Stimulated activated naive CD8-positive, alpha-beta T cell treated with anti-CD3 and anti-CD28 coated beads, Interleukin-15, Interleukin-2, amounts not matched to agents 100 U/mL and 50 U/mL, for 24 hours (primary cell): Measurements from ENCODE around the gene CLIP2.
"Not testable (repeated sequence)": the region's sequence is repeated elsewhere in the genome, so short reads cannot be mapped to it uniquely, and the experiment has no call there.

Source experiments
- ATAC-seq: fragments of 150-1000 bp; cut with Tn5 transposase; one replicate; pipeline ENCODE4 v1.10.0; 2021
- DNase-seq: peaks from one replicate; pipeline ENCODE4 v3.0.0; 2021

The CLIP2 gene

GRCh38 chr7:74289018-74289658 is at the start of gene CLIP2:
CLIP2 (plus strand) TSS chr7:74289407; CDS start chr7:74317547, 28,140 bp downstream.
- ATAC-seq (peak; percentile 84), DNase-seq (peak; percentile 81)

- ATAC-seq = no peak
- no peak for DNase-seq
Observed at GRCh38 chr7:74240482-74240881, 48.7 kb upstream of the CLIP2 start.

- DNase-seq (no peak), ATAC-seq (no peak)
Observed at GRCh38 chr7:74242122-74242443, 47.1 kb upstream of the CLIP2 start.

GRCh38 chr7:74246497-74246896 is 42.7 kb upstream of the CLIP2 start:
- no peak for ATAC-seq
- DNase-seq = no peak

- DNase-seq (no peak), ATAC-seq (no peak)
Observed at GRCh38 chr7:74248156-74248555, 41.1 kb upstream of the CLIP2 start.

GRCh38 chr7:74249058-74249457 is 40.1 kb upstream of the CLIP2 start:
- not testable (repeated sequence) for ATAC-seq, DNase-seq

GRCh38 chr7:74252893-74253292 is 36.3 kb upstream of the CLIP2 start:
- DNase-seq (no peak), ATAC-seq (no peak)

GRCh38 chr7:74253331-74253730 is 35.9 kb upstream of the CLIP2 start:
- ATAC-seq (no peak), DNase-seq (no peak)

- ATAC-seq (no peak), DNase-seq (no peak)
Observed at GRCh38 chr7:74253835-74254128, 35.4 kb upstream of the CLIP2 start.

- ATAC-seq = peak; percentile 98
- DNase-seq = peak; percentile 99
Observed at GRCh38 chr7:74254129-74254857, 34.9 kb upstream of the CLIP2 start, which contains the start of gene RFC2. RFC2 (minus strand) TSS chr7:74254399; CDS start chr7:74254383, 16 bp downstream.

GRCh38 chr7:74254858-74255379 is 34.3 kb upstream of the CLIP2 start:
- DNase-seq (no peak), ATAC-seq (no peak)

GRCh38 chr7:74255461-74255860 is 33.7 kb upstream of the CLIP2 start:
- not testable (repeated sequence) for ATAC-seq, DNase-seq

GRCh38 chr7:74256491-74257408 is 32.5 kb upstream of the CLIP2 start:
- ATAC-seq (no peak), DNase-seq (no peak)

- ATAC-seq (no peak), DNase-seq (no peak)
Observed at GRCh38 chr7:74258639-74259038, 30.6 kb upstream of the CLIP2 start.

GRCh38 chr7:74262639-74263398 is 26.4 kb upstream of the CLIP2 start:
- DNase-seq (no peak), ATAC-seq (no peak)

GRCh38 chr7:74263399-74264120 is 25.6 kb upstream of the CLIP2 start:
- DNase-seq (no peak), ATAC-seq (no peak)

- DNase-seq = no peak
- no peak for ATAC-seq
Observed at GRCh38 chr7:74266191-74266963, 22.8 kb upstream of the CLIP2 start.

GRCh38 chr7:74267756-74268565 is 21.2 kb upstream of the CLIP2 start:
- ATAC-seq = no peak
- DNase-seq = no peak

- DNase-seq (peak; percentile 56), ATAC-seq (peak; percentile 80)
Observed at GRCh38 chr7:74269757-74270277, 19.4 kb upstream of the CLIP2 start.
